ENCODE data around the gene AKR1D1.
"Not testable (repeated sequence)": the region's sequence is repeated elsewhere in the genome, so short reads cannot be mapped to it uniquely, and the experiment has no call there.

Gene AKR1D1, protein sequence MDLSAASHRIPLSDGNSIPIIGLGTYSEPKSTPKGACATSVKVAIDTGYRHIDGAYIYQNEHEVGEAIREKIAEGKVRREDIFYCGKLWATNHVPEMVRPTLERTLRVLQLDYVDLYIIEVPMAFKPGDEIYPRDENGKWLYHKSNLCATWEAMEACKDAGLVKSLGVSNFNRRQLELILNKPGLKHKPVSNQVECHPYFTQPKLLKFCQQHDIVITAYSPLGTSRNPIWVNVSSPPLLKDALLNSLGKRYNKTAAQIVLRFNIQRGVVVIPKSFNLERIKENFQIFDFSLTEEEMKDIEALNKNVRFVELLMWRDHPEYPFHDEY

DNA sequence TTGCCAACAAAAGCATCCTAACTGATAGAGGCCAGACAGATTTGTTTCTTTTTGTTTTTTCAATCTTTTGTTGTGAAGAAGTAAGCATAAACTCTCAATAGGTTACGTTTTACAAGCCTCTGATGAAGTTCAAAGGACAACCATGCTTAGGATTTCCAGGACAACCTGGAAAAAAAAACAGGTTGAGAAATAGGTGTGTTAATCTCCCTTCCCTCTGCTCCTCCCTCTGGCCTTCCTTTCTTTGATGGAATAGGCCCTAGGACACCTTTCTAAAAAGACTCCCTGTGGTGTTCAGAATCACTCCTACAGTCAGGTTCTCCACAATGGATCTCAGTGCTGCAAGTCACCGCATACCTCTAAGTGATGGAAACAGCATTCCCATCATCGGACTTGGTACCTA, at the start of gene AKR1D1:
TSS of gene AKR1D1 (plus strand) at position 264 of the 400 bp plus-strand sequence. CDS start at position 324, 60 bp downstream.
- DNase-seq (ENCODE audit: low read depth, low spot score), result peak; percentile 8

DNA sequence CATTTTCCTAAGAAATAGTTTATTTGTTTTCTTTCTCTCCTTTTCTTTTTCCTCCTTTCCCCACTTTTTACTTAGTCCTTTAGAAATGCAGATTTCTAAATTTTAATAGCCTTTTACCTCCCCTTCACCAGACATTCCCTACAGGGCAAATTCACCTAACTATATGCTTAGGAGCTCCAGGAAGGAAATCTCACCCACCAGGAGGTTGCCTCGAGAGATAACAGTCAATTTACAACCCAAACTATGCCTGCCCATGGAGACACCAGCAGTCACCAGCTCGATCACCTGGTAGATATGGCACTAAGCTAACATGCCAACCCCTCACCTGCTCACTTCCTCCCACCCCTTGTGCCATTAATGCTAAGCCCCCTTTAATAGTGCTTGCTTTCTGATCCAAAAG, 49.2 kb upstream of the AKR1D1 start:
- DNase-seq (ENCODE audit: low read depth, low spot score), result no peak

DNA sequence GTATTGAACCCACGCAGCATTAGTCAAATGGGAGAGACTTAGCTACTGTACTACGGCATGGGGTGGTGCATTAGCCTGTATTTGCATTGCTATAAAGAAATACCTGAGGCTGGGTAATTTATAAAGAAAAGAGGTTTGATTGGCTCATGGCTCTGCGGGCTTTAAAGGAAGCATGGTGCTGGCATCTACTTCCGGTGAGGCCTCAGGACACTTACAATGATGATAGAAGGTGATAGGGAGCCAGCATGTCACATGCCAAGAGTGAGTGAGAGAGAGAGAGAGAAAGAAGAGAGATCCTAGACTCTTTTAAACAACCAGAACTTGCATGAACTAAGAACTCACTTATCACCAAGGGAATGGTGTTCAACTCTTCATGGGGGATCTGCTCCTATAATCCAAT, 47.1 kb upstream of the AKR1D1 start:
- no peak for DNase-seq (ENCODE audit: low read depth, low spot score)

DNA sequence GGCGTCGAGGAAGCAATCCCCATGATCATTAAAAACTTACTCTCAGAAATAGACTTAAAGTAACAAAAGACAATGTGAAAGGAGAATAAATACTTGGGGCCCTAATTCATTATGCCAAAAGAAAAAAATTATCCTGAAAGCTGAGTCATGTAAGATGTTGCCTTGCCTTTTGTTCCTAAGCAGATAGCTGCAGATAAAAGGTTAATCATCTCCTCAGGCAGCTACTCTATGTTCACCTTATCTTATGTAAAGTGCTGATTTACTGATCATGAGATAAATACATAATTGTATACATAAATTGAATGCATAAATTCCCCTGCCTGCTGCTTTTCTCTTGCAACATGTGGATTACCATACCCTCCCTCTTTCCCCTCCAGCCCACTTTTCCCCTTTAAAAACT, 46.3 kb upstream of the AKR1D1 start:
- no peak for DNase-seq (ENCODE audit: low read depth, low spot score)

DNA sequence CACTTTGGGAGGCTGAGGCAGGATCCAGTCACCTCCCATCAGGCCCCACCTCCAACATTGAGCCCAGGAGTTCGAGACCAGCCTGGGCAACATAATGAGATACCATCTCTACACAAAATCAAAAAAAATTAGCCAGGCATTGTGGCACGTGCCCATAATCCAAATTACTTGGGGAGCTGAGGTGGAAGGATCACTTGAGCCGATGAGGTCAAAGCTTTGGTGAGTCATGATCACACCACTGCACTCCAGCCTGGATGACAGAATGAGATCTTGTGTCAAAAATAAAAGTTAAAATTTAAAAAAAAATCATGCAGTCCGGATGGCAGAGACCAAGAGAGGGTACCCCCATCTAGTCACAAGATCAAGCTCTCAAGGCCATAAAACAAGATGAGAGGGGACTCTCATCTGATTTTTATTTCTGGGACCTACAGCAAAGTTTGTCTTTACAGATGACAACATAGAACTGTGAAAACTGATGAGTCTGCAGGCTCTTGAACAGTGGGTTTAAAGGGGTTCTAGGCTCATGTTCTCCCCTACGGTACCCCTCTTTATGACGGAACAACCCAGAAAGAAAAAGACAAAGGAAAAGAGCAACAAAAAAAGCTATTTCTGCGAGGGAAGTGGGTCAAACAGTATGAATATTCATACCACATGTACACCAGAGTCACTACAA, 45.4 kb upstream of the AKR1D1 start:
- no peak for DNase-seq (ENCODE audit: low read depth, low spot score)

DNA sequence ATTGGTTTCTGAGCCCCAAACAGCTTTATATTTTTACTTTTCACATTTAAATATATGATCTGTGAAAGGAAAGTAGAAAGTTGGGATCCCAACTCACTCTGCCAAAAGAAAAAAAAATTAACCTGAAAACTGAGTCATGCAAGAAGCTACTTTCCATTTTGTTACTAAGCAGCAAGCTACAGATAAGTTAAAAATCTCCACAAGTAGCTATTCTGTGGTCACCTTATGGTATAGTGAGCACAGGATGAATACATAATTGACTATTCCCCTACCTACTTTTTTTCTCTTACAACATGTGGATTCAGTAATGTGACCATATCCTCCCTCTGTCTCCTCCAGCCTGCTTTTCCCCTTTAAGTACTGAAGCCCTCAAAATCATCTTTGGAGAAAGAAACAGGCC, 44.1 kb upstream of the AKR1D1 start:
- no peak for DNase-seq (ENCODE audit: low read depth, low spot score)

DNA sequence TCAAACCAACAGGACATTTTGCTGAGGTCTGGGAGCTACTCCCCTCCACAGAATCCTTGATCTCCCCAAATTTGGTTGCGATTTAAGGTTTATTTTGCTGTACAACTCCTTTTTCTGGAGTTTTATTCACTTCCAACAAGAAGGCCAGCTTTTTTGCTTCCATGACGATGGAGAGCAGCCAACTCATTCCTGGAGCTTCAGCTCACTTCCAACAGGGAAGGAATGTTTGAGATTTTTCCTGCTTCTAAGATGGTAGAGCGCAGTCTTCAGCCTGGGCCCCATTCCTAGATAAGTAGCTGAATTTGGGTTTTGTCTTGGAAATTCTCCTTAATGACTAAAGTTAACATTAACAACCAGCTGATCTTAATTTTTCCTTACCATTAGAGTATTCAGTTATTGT, 43.5 kb upstream of the AKR1D1 start:
- no peak for DNase-seq (ENCODE audit: low read depth, low spot score)

DNA sequence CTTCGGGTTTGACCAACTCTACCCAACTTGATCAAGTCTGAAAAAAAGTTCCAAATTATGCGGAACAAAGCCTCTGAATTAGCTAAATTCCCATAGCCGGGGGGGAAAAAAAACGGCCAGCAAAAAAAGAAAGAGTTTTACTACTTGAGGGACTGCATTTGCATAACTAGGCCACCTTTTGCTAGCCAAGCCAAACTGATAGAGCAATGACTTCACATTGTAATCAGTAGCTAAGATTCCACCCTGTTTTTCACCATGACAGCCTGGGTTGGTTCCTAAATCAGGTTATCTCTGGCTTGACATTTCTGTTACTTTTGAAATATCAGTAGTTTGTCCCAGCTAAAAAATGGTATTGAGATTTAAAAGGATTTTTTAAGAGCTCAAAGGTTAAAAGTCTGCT, 43.0 kb upstream of the AKR1D1 start:
- DNase-seq (ENCODE audit: low read depth, low spot score), result no peak

DNA sequence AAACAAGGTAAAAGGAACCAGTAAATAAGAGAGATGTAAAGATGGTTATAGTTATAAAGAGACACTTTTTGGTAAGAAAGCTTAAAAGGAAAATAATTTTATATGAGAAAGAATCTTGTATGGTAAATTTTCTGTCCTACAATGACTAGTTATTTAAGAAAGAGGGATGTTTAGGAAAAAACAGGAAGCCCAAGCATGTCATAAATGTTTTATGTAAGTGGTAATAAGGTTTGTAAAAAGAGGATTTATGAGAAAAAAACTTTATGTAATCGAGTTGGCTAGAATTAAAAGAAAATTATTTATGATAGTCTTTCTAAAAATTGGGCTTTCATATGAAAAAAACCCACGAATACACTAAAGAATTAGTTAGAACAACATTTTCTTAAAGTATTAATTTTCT, 40.1 kb upstream of the AKR1D1 start:
- no peak for DNase-seq (ENCODE audit: low read depth, low spot score)

DNA sequence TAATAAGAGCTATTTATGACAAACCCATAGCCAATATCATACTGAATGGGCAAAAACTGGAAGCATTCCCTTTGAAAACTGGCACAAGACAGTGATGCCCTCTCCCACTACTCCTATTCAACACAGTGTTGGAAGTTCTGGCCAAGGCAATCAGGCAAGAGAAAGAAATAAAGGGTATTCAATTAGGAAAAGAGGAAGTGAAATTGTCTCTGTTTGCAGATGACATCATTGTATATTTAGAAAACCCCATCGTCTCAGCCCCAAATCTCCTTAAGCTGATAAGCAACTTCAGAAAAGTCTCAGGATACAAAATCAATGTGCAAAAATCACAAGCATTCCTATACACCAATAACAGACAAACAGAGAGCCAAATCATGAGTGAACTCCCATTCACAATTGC, 36.2 kb upstream of the AKR1D1 start:
- DNase-seq (ENCODE audit: low read depth, low spot score), result not testable (repeated sequence)

DNA sequence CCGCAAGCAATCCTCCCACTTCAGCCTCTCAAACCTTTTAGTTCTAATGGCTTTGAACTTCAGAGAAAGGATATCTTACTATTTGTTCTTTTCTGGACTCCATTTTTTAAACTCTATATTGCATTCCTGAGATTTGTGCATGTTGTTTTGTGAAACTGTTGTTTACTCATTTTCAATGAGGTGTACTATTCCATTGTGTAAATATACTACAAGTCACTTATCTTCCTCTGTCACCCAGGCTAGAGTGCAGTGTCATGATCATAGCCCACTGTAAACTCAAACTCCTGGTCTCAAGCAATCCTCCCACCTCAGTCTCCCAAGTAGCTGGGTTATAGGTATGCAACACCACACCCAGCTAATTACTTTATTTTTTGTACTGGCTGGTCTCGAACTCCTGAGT, 31.4 kb upstream of the AKR1D1 start:
- DNase-seq (ENCODE audit: low read depth, low spot score), result no peak

DNA sequence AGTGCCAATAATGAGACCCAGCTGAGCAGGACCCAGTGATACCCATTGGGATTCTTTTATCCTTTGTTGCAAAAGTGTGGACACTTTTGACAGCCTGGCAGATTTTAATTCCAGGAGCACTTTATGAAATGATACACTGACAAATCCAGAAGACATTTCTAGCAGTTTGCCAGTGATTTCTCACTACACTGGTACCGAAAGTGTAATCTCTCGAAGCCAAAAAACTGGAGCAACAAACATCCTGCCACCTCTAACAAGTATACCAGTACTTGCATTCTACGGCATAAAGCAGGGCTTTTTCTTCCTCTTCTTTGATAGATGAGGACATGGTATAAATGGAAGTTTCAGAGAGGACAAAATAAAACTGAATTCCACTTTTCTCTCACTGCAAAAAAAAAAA, 28.4 kb upstream of the AKR1D1 start:
- no peak for DNase-seq (ENCODE audit: low read depth, low spot score)

DNA sequence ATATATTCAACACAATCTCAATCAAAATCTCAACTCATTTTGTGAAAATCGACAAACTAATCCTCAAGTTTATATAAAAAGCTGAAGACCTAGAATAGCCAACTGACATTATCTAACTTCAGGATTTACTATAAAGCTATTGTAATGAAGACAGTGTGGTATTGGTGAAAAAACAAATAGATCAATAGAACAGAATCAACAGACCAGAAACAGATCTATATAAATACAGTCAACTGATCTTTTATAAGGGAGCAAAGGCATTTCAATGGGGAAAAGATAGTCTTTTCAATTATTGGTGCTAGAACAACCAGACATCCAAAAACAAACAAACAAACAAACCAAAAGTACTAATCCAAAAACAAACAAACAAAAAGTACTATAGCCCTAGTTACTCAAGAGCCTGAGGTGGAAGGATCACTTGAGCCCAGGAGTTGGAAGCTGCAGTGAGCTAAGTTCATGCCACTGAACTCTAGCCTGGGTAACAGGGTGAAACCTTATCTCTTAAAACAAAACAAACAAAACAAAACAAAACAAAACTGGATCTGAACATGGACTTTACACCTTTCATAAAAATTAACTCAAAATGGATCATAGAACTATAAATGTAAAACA, 26.6 kb upstream of the AKR1D1 start:
- no peak for DNase-seq (ENCODE audit: low read depth, low spot score)

DNA sequence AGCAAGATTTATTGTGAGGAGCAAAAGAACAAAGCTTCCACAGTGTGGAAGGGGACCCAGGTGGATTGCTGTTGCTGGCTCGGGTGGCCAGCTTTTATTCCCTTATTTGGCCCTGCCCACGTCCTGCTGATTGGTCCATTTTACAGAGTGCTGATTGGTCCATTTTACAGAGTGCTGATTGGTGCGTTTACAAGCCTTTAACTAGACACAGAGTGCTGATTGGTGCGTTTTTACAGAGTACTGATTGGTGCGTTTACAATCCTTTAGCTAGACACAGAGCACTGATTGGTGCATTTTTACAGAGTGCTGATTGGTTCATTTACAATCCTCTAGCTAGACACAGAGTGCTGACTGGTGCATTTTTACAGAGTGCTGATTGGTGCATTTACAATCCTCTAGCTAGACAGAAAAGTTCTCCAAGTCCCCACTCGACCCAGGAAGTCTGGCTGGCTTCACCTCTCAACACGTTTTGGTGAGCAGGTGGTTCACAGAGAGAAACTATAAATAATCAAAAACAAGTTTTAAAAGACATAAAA, 24.5 kb upstream of the AKR1D1 start:
- DNase-seq (ENCODE audit: low read depth, low spot score), result not testable (repeated sequence)

DNA sequence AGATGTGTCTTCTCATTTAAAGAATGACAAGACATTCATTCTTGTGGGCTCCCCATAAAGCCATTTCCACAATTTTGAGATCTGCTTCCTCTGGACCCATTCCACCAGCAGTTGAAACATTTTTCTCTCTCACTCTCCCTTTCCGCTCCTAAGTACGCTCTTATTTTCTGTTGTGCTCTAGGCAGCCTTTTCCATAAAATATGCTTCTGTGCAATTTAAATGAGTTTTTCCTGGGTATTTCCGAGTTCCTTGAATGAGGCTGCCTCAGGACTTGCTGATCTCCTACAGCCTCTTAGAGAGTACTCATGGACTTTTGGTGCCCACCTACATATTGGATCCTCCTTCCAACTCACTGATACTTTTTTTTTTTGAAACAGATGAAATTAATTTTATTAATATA, 23.6 kb upstream of the AKR1D1 start:
- DNase-seq (ENCODE audit: low read depth, low spot score), result no peak

DNA sequence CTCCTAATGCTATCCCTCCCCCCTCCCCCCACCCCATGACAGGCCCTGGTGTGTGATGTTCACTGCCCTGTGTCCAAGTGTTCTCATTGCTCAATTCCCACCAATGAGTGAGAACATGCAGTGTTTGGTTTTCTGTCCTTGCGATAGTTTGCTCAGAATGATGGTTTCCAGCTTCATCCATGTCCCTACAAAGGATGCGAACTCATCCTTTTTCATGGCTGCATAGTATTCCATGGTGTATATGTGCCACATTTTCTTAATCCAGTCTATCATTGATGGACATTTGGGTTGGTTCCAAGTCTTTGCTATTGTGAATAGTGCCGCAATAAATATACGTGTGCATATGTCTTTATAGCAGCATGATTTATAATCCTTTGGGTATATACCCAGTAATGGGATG, 20.6 kb upstream of the AKR1D1 start:
- not testable (repeated sequence) for DNase-seq (ENCODE audit: low read depth, low spot score)

DNA sequence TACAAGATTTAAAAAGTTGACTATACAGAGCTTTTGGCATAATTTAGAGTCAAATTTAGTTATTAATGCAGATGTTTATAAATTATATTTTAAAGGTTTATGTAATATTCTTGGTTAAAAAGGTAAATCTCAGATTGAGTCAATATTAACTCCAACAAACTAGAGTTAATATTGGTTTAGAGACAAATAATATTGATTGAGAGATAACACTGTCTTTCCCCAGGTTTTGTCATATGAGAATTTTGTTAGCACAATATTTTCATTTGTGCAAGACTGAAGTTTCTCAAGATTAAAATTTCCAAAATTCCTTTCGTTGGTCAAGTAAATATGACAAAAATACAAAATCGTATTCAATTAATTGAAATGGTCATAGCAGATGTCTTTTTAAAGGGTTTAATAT, 12.9 kb upstream of the AKR1D1 start:
- DNase-seq (ENCODE audit: low read depth, low spot score), result no peak

DNA sequence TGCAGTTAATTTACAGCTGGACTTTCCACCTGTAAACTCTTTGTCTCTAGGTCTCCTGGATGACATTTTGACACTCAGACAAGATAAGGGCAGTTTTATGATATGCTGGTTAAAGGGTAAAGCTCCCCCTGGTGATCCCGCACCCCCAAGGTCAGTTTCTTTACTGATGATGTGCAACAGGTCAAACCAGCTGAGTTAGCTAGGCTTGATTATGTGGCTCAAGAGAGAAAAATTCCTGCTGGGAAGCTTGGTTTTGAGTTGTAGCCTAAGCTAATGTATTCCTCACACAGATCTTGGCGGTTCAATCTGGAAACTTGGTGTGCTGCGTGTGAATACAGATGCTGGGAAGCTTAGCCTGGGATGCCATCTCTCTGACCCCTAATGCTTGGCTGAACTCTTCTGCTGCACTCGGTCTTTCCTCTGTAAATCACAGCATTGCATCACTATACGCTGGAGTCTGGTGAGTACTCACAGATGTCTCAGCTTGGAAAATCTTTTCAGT, 11.4 kb upstream of the AKR1D1 start:
- peak; percentile 64 for DNase-seq (ENCODE audit: low read depth, low spot score)

DNA sequence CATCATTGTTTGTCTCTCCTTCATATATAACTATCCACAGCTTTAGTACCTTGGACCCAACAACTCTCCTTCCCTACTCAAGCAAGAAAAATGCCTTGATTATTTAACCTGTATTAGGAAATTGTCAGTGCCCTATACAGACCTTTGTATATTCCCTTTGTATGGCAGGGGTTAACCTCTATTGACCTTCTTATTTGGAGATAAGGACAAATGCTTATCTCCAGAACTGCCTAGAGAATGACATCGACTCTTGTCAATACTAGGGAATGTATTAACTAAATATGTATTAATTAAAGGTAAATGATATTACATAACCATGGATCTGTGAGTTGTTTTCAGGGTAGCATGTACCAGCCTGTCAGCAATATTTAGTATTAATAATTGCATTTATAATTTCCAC, 10.4 kb upstream of the AKR1D1 start:
- DNase-seq (ENCODE audit: low read depth, low spot score), result no peak

DNA sequence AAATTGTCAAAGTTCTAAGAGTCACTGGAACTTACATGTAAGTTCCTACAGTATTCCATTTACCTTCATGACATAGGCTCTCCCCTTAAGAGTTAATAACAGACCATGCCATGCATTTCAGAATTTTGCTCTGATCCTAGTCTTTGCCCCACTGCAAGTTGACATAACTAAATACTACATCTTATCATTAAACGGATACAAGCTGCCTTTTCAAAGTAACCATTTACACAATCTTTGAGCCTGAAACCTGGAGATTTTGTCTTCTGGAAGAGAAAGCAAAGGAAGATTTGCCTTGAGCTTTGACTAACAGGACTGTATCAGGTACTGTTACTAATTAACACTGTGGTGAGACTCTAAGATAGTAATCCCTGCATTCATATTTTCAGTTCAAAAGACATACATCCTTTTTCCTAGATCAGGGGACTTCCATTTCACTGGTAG, 9.3 kb upstream of the AKR1D1 start:
- no peak for DNase-seq (ENCODE audit: low read depth, low spot score)

DNA sequence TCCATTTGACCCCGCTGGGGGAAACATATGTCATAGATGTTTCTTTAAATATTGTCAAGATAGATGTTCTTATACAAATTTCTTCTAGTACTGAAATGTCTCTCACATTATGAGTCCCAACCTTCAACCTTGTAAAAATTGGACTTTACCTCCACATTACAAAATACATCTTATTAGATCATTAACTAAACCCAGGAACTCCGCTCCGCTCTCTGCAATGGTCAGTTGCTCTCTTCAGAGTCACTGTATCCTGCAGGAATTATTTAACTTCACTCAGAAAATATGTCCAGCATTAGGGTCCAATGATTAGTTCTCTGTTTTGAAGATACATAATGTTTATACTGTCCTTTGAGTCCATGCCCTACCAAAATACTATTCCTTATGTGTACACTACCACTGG, 8.5 kb upstream of the AKR1D1 start:
- no peak for DNase-seq (ENCODE audit: low read depth, low spot score)

DNA sequence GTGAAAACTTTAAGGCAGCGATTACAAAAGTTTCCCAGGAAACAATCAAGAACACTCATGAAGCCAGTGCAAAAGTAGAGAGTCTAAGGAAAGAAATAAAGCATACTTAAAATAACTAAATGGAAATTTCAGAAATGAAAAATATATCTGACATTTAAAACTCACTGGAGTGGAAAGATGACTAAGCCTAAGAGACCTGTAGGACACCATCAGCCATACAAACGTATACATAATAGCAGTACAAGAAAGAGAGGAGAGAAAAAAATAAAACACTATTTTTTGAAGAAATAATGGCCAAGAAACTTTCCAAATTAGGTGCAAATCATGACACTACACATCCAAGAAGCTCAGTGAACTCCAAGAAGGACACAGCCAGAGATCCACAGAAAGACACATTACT, 5.4 kb upstream of the AKR1D1 start:
- no peak for DNase-seq (ENCODE audit: low read depth, low spot score)

DNA sequence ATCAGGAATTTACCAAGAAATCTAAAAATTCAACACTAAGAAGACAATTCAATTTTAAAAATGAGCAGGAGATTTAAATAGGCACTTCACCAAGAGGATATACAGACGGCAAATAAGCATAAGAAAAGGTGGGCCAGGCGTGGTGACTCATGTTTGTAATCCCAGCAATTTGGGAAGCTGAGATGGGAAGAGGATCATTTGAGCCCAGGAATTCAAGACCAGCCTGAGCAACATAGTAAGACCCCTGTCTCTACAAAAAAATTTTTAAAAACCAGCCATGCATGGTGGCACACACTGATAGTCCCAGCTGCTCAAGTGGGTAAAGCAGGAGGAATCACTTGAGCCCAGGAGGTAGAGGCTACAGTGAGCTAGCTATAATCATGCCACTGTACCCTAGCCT, 3.5 kb upstream of the AKR1D1 start:
- peak; percentile 52 for DNase-seq (ENCODE audit: low read depth, low spot score)

Data from ELF-1 (cell line).